Panc1 (cell line): ENCODE results near the gene CPEB2. TPM values are rescaled to one million over a fixed set of nuclear protein-coding genes. Genes with fewer than 3 reads are reported as not detected.

ENCODE experiments used
- ATAC-seq: fragments of 200-7000 bp; cut with Tn5 transposase; 2 replicates; pipeline ENCODE4 v1.9.1; 2020; ENCODE audit warnings: mild to moderate bottlenecking, moderate library complexity
- BruUV-seq: library from RNA; stranded (reverse); fragments of 400-500 nt; replicated peaks from 2 replicates; lab custom pipeline; 2021; lab: Mats Ljungman, UMichigan
- CTCF ChIA-PET: fragments of 300-600 bp; sonication (Branson Sonifier 250); formaldehyde crosslinking; loops from one replicate; lab custom pipeline; 2022; ENCODE audit warnings: antibody characterized with exemption; lab: Charles Lee
- POLR2A ChIA-PET: fragments of 300-600 bp; sonication (Branson Sonifier 250); formaldehyde crosslinking; loops from one replicate; lab custom pipeline; 2022; ENCODE audit warnings: antibody characterized with exemption; lab: Charles Lee
- DNase-seq: peaks from one replicate; pipeline ENCODE4 v3.0.0-alpha.2; 2010; ENCODE audit warnings: low read depth, low spot score
- H3K27ac ChIP-seq: 2 replicates; pipeline ENCODE4 v1.5.1; 2011; ENCODE audit warnings: mild to moderate bottlenecking, low read length, inconsistent platforms
- H3K27me3 ChIP-seq: fragments of 200-500 bp; sonication (Bioruptor generic); 2 replicates; pipeline ENCODE4 v1.6.0; 2014; ENCODE audit warnings: low read length, inconsistent platforms; ENCODE audit not compliant: control insufficient read depth, insufficient read depth
- H3K36me3 ChIP-seq: fragments of 200-500 bp; sonication (Bioruptor generic); 2 replicates; pipeline ENCODE4 v1.5.1; 2014; ENCODE audit warnings: inconsistent platforms, mild to moderate bottlenecking, low read length, moderate library complexity; ENCODE audit not compliant: control insufficient read depth, insufficient read depth
- H3K4me1 ChIP-seq: 2 replicates; pipeline ENCODE4 v1.5.1; 2011; ENCODE audit warnings: inconsistent platforms, mild to moderate bottlenecking, low read length, moderate library complexity; ENCODE audit not compliant: control insufficient read depth, insufficient read depth
- H3K4me3 ChIP-seq, 2 experiments: 2 replicates each; pipeline ENCODE4 v1.5.1; 2011 to 2012; ENCODE audit warnings: low read depth in 2 of 2, low read length in 2 of 2, mild to moderate bottlenecking in 2 of 2, inconsistent platforms in 1 of 2, moderate library complexity in 1 of 2
- H3K9me3 ChIP-seq: fragments of 200-500 bp; sonication (Bioruptor generic); 2 replicates; pipeline ENCODE4 v1.5.1; 2014; ENCODE audit warnings: low read depth, mild to moderate bottlenecking, inconsistent platforms, low read length, moderate library complexity; ENCODE audit not compliant: control insufficient read depth, insufficient read depth
- CTCF ChIP-seq: fragments of 450-650 bp; IDR thresholded peaks from 2 replicates; pipeline ENCODE4 v1.5.1; 2017; ENCODE audit warnings: mild to moderate bottlenecking
- POLR2AphosphoS5 ChIP-seq: IDR thresholded peaks from 2 replicates; pipeline ENCODE4 v1.6.1; 2012; ENCODE audit warnings: mild to moderate bottlenecking, low read depth, low read length, moderate library complexity
- SIN3A ChIP-seq: IDR thresholded peaks from 2 replicates; pipeline ENCODE4 v1.6.1; 2012; ENCODE audit warnings: low read depth, mild to moderate bottlenecking, low read length, moderate library complexity, borderline replicate concordance; ENCODE audit not compliant: insufficient read depth
- TCF7L2 ChIP-seq: IDR thresholded peaks from 2 replicates; pipeline ENCODE4 v1.6.1; 2011; ENCODE audit warnings: mild to moderate bottlenecking, low read depth, low read length, inconsistent platforms
- in situ Hi-C: cut with HindIII; loops from 2 replicates; pipeline ENCODE4 v1.10.0; 2016; ENCODE audit warnings: low sequenced_read_pairs, low pct_unique_long_range_greater_than_20kb
- intact Hi-C: fragments of 100-400 bp; cut with micrococcal nuclease; formaldehyde crosslinking; loops from one replicate; pipeline ENCODE4 v1.10.0; 2022; ENCODE audit not compliant: unreplicated experiment
- total RNA-seq: library from RNA; stranded (reverse); gene quantifications from one replicate; pipeline ENCODE4 v1.2.1, GENCODE V29; 2021; ENCODE audit not compliant: unreplicated experiment
- TF ChIP-seq, protein P1 (sequence below), 2 experiments: IDR thresholded peaks; 2 replicates each; pipeline ENCODE4 v1.6.1; 2011 to 2012; ENCODE audit warnings: low read depth in 2 of 2, control low read depth in 1 of 2, low read length in 1 of 2, mild to moderate bottlenecking in 1 of 2, moderate library complexity in 1 of 2; ENCODE audit not compliant: insufficient read depth in 1 of 2

The CPEB2 gene
- total RNA-seq, 1 experiment from 2014 or later: 7.2 TPM

DNA sequence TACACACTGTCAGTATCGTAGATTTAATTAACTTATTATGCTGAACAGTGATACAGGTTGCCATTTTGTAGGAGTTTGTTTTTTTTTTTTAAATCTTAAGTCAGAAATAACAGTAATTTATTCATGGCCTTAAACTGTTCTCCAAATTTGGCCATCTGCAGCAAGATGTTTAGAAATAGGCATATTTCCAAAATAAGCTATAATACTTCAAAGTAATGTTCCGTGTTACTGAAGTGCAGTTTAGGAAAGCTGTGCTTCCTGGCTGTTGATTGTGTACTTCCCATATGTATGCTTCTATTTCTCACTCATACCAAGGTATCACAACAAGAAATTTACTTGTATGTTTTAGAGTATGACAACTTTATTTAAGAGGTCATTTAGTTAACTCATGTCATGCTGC is 28.9 kb downstream of the CPEB2 start:
- intact Hi-C loops: no loop called here
- Histone ChIP-seq H3K9me3 (no peaks in the 10 kb centered on the region), H3K4me3 (no peak overlapping the region), H3K36me3 (no peaks in the 10 kb centered on the region), H3K27ac (no peak overlapping the region), H3K4me1 (no peaks in the 10 kb centered on the region), H3K27me3 (no peaks in the 10 kb centered on the region)
- DNase-seq (no peak), ATAC-seq (no peak)
- in situ Hi-C loops: no loop called here
- TF ChIP-seq TCF7L2 (no peak), CTCF (no peak), POLR2AphosphoS5 (no peak), SIN3A (no peak)
- TF ChIP-seq, protein P1, sequence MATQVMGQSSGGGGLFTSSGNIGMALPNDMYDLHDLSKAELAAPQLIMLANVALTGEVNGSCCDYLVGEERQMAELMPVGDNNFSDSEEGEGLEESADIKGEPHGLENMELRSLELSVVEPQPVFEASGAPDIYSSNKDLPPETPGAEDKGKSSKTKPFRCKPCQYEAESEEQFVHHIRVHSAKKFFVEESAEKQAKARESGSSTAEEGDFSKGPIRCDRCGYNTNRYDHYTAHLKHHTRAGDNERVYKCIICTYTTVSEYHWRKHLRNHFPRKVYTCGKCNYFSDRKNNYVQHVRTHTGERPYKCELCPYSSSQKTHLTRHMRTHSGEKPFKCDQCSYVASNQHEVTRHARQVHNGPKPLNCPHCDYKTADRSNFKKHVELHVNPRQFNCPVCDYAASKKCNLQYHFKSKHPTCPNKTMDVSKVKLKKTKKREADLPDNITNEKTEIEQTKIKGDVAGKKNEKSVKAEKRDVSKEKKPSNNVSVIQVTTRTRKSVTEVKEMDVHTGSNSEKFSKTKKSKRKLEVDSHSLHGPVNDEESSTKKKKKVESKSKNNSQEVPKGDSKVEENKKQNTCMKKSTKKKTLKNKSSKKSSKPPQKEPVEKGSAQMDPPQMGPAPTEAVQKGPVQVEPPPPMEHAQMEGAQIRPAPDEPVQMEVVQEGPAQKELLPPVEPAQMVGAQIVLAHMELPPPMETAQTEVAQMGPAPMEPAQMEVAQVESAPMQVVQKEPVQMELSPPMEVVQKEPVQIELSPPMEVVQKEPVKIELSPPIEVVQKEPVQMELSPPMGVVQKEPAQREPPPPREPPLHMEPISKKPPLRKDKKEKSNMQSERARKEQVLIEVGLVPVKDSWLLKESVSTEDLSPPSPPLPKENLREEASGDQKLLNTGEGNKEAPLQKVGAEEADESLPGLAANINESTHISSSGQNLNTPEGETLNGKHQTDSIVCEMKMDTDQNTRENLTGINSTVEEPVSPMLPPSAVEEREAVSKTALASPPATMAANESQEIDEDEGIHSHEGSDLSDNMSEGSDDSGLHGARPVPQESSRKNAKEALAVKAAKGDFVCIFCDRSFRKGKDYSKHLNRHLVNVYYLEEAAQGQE (IDR thresholded peaks at IDR 0.05; ENCODE audit: insufficient read depth in 1 of 2, low read depth in 2 of 2, low read length in 1 of 2): no peak
- ChIA-PET CTCF (no interaction called here), POLR2A (no interaction called here)
- no TSS peak for BruUV-seq

GRCh38 chr4:15031993-15032675 is 29.9 kb downstream of the CPEB2 start:
- CTCF ChIA-PET: no interaction called here
- ATAC-seq: no peak

More at GRCh38 chr4:15031993-15032675, 29.9 kb downstream of the CPEB2 start:
- H3K4me3 ChIP-seq: no peak overlapping the region
- in situ Hi-C loops: no loop called here
- H3K27ac ChIP-seq: no peak overlapping the region
- H3K4me1 ChIP-seq: no peaks in the 10 kb centered on the region
- H3K9me3 ChIP-seq: no peaks in the 10 kb centered on the region
- BruUV-seq: no TSS peak
- no peaks in the 10 kb centered on the region for H3K36me3 ChIP-seq
- DNase-seq: peak; percentile 24
- POLR2A ChIA-PET: interaction anchor here (0.5 kb wide), 1 partner anchor 28 kb away, joined by 11 read pairs; no protein-coding TSS in a partner anchor
- intact Hi-C loops: no loop called here
- TF ChIP-seq TCF7L2 (no peak), CTCF (no peak), SIN3A (no peak), POLR2AphosphoS5 (no peak)
- TF ChIP-seq, protein P1 (IDR thresholded peaks at IDR 0.05; ENCODE audit: insufficient read depth in 1 of 2, low read depth in 2 of 2, low read length in 1 of 2): no peak
- H3K27me3 ChIP-seq: no peaks in the 10 kb centered on the region
